Right lobe of liver (tissue), 6 donors: ENCODE results near the gene C1QTNF6. TPM values are rescaled to one million over a fixed set of nuclear protein-coding genes. Genes with fewer than 3 reads are reported as not detected.

Experiments used
- ATAC-seq, 4 donors: fragments of 200-7000 bp; cut with Tn5 transposase; one replicate each; pipeline ENCODE4 v1.9.1; 2020; ENCODE audit warnings: mild to moderate bottlenecking in 4 of 4, moderate library complexity in 4 of 4
- DNase-seq, 3 donors: peaks; one replicate each; pipeline ENCODE4 v3.0.0-alpha.2; 2020
- H3K27ac ChIP-seq, 3 donors: fragments of 200-600 bp; one replicate each; pipeline ENCODE4 v1.8.0; 2022
- H3K27me3 ChIP-seq, 2 donors: fragments of 200-600 bp; one replicate each; pipeline ENCODE4 v1.8.0; 2022
- H3K36me3 ChIP-seq, 4 donors: fragments of 200-600 bp; sonication (generic) in 1 of 4; one replicate each; pipeline versions ENCODE4 v1.5.1 to v1.8.0; 2017 to 2022; ENCODE audit warnings: control low read depth in 1 of 4
- H3K4me1 ChIP-seq, 4 donors: fragments of 200-600 bp; sonication (generic) in 1 of 4; one replicate each; pipeline versions ENCODE4 v1.5.1 to v1.8.0; 2017 to 2022; ENCODE audit warnings: control low read depth in 1 of 4
- H3K4me3 ChIP-seq, 3 donors: fragments of 200-600 bp; one replicate each; pipeline ENCODE4 v1.8.0; 2022
- H3K9me3 ChIP-seq, 4 donors: fragments of 200-600 bp; sonication (generic) in 1 of 4; one replicate each; pipeline versions ENCODE4 v1.5.1 to v1.8.0; 2017 to 2022; ENCODE audit warnings: control low read depth in 1 of 4
- POLR2A ChIP-seq: fragments of 450-650 bp; IDR thresholded peaks from one replicate; pipeline ENCODE4 v1.6.1; 2017; ENCODE audit warnings: antibody characterized with exemption, mild to moderate bottlenecking
- WGBS: methylation state at CpG from one replicate; pipeline ENCODE4 v1.1.6; 2018; ENCODE audit warnings: low coverage, low lambda C conversion rate; ENCODE audit not compliant: insufficient coverage; ENCODE audit errors: missing lambda C conversion rate; 5-methylcytosine and 5-hydroxymethylcytosine counted together
- intact Hi-C, 2 donors: fragments of 100-400 bp; cut with DNase I; formaldehyde crosslinking; loops; one replicate each; pipeline versions ENCODE4 v1.11.2 to v1.14.1; 2022
- total RNA-seq, 6 experiments: library from RNA; depleted of rRNA in 2 of 6; stranded (reverse); fragments of >200 nt in 2 of 6; fragmentation: NEBNext Ultra II Directional in 3 of 6; extraction: Animal tissue kit (Norgen Biotek cat#: 25700) in 3 of 6; gene quantifications; one replicate each; pipeline versions ENCODE4 v1.1.0 to v1.2.4, GENCODE V29; 2016 to 2023
- TF ChIP-seq, protein P1 (sequence below), 4 donors: fragments of 200-600 bp in 3 of 4; fragments of 450-650 bp in 1 of 4; IDR thresholded peaks; one replicate each; pipeline versions ENCODE4 v1.5.1 to v1.8.0; 2016 to 2022; ENCODE audit warnings: antibody characterized with exemption in 4 of 4, mild to moderate bottlenecking in 2 of 4
- donor health status: DM: no; HTN: yes; CAD: no.
- donor health status: DM: no; HTN: no; CAD: no.
- donor health status: DM: no; HTN: no; CAD: no.
- donor health status: DM: no; HTN: yes; CAD: no.
- donor health status: DM: no; HTN: yes; CAD: no.

Gene C1QTNF6
- total RNA-seq, 6 experiments from 2014 or later, result 3.3 to 12.6 (median 6.3) TPM

DNA sequence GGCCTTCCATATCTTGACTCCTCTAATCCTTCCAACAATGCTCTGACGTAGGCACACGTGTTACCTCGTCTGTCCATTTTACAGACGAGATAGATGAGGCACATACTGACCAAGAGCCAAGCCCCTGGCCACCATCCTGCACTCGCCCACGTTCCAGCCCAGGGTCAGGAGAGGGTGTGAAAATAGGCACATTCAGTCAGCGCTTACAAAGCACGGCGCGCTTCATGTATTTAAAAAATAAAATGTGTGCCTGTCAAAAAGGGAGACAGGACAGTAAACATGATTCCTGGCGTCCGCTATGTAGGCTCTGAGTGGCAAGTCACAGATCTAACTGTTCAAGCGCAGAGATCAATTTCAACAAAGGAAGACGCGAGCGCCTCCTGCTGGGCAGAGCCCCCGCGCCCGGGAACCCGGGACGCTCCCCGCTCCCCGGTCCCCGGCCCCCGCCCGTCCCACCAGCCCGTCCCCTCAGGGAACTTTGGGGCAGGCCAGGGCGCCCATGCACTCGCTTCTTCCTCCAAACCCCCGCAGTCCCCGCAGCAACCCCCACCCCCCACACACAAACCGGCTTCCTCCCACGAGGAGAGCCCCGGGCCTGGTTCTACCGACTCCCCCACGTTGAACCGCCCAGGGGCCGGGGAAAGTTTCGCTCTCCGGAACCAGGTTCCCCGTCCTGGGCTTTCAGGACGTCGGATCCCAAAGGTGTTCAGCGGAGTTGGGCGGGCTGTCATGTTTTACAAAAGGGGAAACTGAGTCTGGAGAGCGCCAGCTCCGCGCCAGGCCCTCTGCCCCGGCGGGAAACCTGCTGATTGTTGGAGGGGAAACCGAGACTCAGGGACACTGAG is 10.4 kb upstream of the C1QTNF6 start:
- WGBS, result 6% methylated on average over 14 of the region's 51 CpGs
- Histone ChIP-seq H3K36me3 (no peaks in the 10 kb centered on the region), H3K27ac (peak overlapping the region; percentile 80 to 96 (median 85)), H3K27me3 (no peaks in the 10 kb centered on the region), H3K9me3 (no peaks in the 10 kb centered on the region), H3K4me1 (peaks cover 0 to 57% (median 29%) of the 10 kb centered on the region in 4 donors), H3K4me3 (peak overlapping the region; percentile 44 to 76 (median 63))
- peak; percentile 89 for DNase-seq
- intact Hi-C loops, result no loop called here
- TF ChIP-seq, protein P1, sequence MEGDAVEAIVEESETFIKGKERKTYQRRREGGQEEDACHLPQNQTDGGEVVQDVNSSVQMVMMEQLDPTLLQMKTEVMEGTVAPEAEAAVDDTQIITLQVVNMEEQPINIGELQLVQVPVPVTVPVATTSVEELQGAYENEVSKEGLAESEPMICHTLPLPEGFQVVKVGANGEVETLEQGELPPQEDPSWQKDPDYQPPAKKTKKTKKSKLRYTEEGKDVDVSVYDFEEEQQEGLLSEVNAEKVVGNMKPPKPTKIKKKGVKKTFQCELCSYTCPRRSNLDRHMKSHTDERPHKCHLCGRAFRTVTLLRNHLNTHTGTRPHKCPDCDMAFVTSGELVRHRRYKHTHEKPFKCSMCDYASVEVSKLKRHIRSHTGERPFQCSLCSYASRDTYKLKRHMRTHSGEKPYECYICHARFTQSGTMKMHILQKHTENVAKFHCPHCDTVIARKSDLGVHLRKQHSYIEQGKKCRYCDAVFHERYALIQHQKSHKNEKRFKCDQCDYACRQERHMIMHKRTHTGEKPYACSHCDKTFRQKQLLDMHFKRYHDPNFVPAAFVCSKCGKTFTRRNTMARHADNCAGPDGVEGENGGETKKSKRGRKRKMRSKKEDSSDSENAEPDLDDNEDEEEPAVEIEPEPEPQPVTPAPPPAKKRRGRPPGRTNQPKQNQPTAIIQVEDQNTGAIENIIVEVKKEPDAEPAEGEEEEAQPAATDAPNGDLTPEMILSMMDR (IDR thresholded peaks at IDR 0.05), result peak; percentile 69 to 96 (median 93)
- no peak for TF ChIP-seq POLR2A
- ATAC-seq, result peak; percentile 55 to 63 (median 58)

DNA sequence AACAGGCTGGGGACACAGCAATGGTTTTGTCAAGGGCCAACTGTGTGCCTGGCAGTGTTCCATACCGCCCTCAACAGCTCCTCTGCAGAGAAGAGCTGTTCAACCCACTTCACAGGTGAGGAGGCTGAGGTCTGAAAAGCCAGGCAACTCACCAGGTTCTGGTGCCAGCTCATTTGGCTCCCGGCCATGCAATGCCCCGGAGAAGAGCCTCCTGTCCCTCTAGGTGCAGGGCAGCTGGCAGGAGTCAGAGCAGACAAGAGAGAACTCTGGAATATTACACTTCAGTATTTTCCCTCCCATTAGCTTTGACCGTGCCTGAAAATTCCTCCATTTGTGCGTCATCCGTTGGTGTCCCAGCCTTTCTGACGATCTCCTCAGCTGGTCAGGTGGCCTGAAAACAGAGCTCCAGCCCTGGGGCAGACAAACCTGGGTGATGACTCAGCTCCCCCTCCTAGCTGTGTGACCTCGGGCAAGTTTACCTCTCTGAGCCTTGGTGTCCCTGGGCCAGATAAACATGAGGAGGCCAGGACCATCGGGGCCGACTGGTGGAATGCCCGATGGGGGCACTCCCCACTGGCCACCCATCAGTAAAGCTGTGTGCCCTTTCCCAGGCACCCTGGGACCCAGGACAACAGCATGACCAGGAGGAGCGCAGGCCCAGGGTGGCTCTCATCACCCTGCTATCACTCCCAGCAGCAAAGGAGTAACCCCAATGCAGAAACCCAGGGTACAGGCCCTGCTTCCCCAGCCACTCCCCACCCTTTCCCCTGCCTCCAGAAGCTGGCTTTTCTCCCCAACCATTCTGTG is 9.6 kb upstream of the C1QTNF6 start:
- TF ChIP-seq, protein P1 (IDR thresholded peaks at IDR 0.05), result no peak
- no peak for TF ChIP-seq POLR2A
- H3K27ac ChIP-seq, result peak overlapping the region; percentile 80 to 96 (median 85)
- DNase-seq (peak; percentile 84 to 88 (median 85)), ATAC-seq (peak; percentile 4 to 52 (median 20))
- H3K36me3 ChIP-seq, result no peaks in the 10 kb centered on the region
- H3K9me3 ChIP-seq, result no peaks in the 10 kb centered on the region
- intact Hi-C loops, result no loop called here
- H3K27me3 ChIP-seq, result no peaks in the 10 kb centered on the region
- H3K4me3 ChIP-seq, result peak overlapping the region in 2 of 3 donors; percentile 63 to 76
- 2% methylated on average over 6 of the region's 12 CpGs for WGBS
- H3K4me1 ChIP-seq, result peaks cover 0 to 62% (median 29%) of the 10 kb centered on the region in 4 donors

DNA sequence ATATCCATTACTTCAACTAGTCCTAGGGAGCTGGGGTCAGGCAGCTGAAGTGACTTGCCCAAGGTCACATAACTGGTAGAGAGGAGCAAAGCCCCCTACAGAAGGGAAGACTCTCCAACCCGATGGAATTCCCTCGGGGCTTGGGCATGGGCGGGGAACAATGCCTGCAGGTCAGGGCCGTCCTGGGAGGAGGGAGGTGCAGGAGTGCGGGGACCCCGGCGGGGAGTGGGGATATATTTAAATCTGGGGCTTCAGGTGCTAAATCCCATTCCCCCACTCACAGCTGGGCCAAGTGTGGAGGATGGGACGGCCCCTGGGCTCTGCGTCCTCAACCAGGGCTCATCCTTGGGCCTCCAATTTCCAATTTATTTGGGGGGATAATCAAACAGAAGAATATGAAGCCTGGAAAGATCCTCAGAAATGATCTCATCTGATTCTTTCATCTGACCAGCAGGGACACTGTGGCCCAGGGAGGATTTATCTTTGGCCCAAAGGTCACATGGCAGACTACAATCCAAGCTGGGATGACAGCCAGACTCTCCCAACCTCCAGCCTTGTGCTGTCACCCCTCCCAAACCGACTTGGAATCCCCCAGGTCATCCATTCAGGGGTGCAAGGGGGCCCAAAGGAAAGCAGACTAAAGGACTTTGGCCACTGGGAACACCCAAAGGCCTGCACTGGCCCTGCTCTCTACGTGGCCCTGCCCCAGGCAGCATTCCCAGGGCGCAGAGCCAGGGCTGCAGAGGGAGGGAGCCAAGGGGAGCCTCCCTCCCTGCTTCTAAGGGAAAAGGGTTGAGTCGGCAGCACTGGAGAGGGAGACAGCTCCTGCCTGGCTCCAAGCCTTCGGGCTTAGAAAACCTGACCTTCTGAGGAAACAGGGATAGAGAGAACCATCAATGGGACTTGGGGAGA is 8.7 kb upstream of the C1QTNF6 start:
- peak; percentile 87 to 92 (median 92) for DNase-seq
- WGBS, result 23% methylated on average over 11 of the region's 14 CpGs
- no peaks in the 10 kb centered on the region for H3K27me3 ChIP-seq
- H3K4me1 ChIP-seq, result peaks cover 0 to 62% (median 29%) of the 10 kb centered on the region in 4 donors
- no peaks in the 10 kb centered on the region for H3K9me3 ChIP-seq
- H3K36me3 ChIP-seq, result no peaks in the 10 kb centered on the region
- H3K4me3 ChIP-seq, result no peak overlapping the region
- no peak for TF ChIP-seq POLR2A
- TF ChIP-seq, protein P1 (IDR thresholded peaks at IDR 0.05), result peak; percentile 21 to 41 (median 38)
- intact Hi-C loops, result no loop called here
- ATAC-seq, result peak; percentile 47 to 59 (median 56)
- peak overlapping the region; percentile 80 to 96 (median 85) for H3K27ac ChIP-seq

DNA sequence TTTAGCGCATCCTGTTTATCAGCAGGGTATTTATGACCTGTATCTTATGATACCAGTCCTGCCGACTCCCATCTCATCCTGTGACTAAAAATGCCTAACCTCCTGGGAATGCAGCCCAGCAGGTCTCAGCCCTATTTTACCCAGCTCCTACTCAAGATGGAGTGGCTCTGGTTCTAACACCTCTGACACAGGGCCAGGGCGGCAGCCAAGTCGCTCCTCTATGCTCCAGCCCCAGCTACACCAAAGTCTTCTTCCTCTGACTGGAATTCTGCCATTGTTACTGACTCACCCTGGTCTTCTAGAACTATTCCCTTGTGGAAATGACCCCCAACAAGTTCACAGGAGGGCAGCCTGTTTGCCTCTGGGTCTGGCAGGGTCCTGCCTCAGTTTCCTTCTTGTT is 7.9 kb upstream of the C1QTNF6 start:
- DNase-seq, result peak in 1 of 3 donors; percentile 18
- 61% methylated on average over 3 of the region's 4 CpGs for WGBS
- H3K27me3 ChIP-seq, result no peaks in the 10 kb centered on the region
- no peak for ATAC-seq
- intact Hi-C loops, result no loop called here
- TF ChIP-seq, protein P1 (IDR thresholded peaks at IDR 0.05), result no peak
- TF ChIP-seq POLR2A, result no peak
- H3K4me1 ChIP-seq, result peaks cover 0 to 62% (median 29%) of the 10 kb centered on the region in 4 donors
- H3K27ac ChIP-seq, result peak overlapping the region; percentile 80 to 96 (median 85)
- no peaks in the 10 kb centered on the region for H3K36me3 ChIP-seq
- no peaks in the 10 kb centered on the region for H3K9me3 ChIP-seq
- no peak overlapping the region for H3K4me3 ChIP-seq
